Measurements from ENCODE around the gene LRRC7.

DNA sequence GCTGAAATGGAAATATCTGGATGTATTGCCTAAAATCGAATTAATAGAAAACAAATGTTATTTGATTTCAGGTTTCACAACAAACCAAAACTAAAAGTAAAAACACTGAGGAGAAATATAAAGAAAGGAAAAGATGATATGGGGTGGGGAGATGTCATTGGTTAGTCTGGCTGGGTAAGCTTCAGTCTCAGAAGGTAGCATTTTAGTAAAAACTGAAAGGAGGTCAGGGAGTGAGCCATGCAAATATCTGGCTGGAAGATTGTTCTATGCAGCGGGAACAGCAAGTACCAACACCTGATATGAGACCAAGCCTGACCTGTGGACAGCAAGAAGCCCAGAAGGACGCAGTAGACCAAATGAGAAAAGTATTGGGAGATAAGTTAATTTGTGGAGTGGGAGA lies 373.1 kb downstream of the LRRC7 start:
- TF ChIP-seq, protein P1, sequence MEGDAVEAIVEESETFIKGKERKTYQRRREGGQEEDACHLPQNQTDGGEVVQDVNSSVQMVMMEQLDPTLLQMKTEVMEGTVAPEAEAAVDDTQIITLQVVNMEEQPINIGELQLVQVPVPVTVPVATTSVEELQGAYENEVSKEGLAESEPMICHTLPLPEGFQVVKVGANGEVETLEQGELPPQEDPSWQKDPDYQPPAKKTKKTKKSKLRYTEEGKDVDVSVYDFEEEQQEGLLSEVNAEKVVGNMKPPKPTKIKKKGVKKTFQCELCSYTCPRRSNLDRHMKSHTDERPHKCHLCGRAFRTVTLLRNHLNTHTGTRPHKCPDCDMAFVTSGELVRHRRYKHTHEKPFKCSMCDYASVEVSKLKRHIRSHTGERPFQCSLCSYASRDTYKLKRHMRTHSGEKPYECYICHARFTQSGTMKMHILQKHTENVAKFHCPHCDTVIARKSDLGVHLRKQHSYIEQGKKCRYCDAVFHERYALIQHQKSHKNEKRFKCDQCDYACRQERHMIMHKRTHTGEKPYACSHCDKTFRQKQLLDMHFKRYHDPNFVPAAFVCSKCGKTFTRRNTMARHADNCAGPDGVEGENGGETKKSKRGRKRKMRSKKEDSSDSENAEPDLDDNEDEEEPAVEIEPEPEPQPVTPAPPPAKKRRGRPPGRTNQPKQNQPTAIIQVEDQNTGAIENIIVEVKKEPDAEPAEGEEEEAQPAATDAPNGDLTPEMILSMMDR (conservative IDR thresholded peaks at IDR 0.05 in 1 of 2, IDR thresholded peaks at IDR 0.05 in 1 of 2; ENCODE audit: low read depth in 1 of 2, low read length in 2 of 2) = no peak
- no peak for TF ChIP-seq EZH2 (IDR thresholded peaks at IDR 0.05; ENCODE audit: low read length, missing control alignments)

Data from fibroblast of lung (primary cell).